CD4-positive, alpha-beta T cell treated with Interleukin-17A for 4 hours (primary cell): ENCODE data around the gene YPEL1.

Experiments
- DNase-seq: peaks from one replicate; pipeline ENCODE4 v3.0.0-alpha.2; 2020; ENCODE audit warnings: mixed read lengths

YPEL1 gene, protein sequence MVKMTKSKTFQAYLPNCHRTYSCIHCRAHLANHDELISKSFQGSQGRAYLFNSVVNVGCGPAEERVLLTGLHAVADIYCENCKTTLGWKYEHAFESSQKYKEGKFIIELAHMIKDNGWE

DNA sequence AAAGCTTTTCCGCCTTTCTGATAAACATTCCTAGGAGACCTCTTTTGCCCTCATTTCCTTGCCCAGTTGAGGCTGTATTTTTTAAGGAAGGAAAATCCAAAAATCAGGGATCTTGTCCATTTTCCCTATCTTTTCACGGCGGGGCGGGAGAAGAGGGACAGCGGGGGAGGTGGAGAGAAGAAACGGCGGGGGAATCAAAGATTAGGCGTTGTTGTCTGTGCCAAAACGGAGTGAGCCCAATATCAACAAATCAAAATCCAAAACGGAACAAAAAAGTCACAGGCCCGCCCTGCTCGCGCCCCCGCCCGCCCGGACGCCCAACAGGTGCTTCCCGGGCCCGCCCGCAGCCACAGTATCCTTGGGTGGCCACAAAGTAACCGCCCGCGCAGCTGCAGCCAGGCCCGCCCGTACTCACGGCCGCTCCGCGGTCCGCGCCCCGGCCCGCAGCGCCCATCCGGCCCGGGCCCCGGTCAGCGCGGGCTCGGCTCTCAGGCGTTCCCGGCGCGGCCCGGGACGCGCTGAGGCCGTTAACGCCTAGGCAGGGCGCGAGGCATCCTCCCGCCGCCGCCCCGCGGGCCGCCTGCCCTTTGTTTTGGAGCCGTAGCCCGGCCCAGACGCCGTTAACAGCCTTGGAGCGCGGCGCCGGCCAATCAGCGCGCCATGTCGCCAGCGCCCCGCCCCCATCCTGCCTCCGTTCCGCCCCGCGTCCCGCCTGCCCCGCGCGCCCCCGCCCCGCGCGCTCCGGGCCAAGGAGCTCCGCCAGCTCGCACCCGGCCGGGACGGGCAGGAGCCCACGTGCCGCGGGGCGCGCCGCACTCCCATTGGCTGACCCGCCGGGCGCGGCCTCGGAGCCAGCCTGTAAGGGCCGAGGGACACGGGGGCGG, at the start of gene YPEL1:
YPEL1 (minus strand) TSS at position 595 of the 884 bp plus-strand sequence. CDS start 25,050 bp downstream, outside the sequence.
- peak; percentile 96 for DNase-seq

DNA sequence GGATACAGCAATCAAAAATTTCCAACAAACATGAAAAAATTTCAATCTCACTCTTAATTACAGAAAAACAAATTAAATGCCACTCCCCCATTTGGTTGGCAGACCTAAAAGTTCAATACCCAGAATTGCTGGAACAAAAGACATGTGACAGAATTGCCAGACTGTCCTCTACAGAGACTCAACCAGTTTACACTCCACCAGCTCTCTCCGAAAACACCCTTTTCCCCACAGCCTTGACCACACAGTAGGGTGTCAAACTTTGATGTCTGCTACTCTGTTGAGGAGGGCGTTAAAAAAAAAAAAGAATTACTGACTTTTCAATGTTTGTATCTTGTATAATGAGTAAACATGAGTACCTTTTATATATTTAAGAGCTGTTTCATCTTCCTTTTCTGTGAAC, 44.7 kb upstream of the YPEL1 start:
- DNase-seq, result no peak

DNA sequence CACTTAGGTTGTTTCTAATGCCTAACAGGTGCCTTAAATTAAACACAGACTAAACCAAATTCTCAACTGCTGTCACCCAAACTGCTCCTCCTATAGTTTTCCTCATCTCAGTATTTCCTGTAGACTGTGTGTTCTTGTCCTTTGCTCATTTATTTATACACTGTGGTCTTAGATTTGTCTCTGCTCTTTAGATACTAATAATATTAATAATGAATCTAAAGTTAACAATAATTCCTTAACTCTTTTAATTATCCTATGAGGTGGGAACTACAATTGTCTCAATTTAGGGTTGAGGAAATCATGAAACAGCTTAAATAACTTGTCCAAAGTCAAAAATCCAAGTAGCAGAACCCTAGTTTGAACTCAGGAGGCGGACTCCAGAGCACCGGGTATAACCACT, 43.9 kb upstream of the YPEL1 start:
- DNase-seq, result no peak

DNA sequence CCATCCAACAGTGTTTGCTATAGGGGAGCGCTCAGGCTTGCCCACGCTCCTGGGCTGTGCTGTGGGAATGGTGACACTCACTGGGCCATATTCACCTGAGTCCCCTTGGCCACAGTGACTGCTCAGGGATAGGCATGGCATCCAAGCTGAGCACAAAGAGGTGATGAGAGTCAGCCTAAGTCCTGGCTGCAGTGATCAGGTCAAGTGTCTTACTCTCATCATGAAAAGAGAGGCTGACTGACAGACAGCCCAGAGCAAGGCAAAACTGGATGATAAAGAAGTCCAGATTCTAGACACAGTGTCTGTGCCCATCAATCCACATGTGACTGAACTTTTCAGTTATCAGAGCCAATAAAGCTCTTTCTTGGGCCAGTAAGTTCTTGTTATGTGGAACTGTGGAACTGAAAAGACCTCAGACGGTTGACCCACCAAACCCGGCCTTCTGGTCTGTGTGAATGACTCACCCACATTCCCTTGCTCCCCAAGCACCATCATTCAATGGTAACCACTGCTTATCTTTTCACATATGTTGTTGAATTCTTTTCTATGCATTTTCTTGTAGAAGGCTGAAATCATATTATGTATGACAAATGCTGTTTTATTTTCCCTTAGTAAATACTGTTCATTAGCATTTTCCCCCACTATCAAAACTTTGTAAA, 43.2 kb upstream of the YPEL1 start:
- DNase-seq, result no peak

DNA sequence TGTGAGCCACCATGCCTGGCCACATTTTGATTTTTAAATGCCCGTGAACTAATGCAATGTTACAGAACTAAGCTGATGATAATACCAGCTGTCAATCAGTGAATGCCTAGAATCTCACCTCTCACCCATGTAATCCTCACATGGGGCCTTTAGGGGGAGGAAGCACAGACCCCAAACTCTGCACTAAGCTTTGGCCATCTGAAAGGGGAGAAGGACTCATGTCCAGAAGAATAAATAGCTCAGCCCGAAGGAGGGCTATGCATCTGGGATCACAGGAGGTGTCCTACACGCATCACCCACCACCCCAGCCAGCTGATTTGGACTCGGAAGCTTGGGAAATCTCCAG, 36.0 kb upstream of the YPEL1 start:
- DNase-seq, result no peak

DNA sequence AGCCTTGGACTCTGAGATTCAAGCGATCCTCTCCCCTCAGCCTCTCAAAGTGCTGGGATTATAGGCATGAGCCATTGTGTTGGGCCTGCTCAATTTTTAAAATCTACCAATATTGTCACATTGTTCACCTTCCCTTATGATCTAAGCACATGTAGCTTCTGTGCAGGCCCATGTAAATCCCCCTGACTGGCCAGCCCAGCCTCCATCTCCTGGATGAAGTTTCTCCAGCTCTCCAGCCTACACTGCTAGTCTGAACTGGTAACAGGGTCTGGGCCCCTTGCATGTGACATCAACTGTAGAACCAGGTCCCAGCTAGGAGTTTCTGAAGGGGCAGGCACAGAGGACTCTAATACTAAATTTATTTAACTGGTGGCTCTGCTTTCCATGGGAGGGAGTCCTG, 32.8 kb upstream of the YPEL1 start:
- no peak for DNase-seq

DNA sequence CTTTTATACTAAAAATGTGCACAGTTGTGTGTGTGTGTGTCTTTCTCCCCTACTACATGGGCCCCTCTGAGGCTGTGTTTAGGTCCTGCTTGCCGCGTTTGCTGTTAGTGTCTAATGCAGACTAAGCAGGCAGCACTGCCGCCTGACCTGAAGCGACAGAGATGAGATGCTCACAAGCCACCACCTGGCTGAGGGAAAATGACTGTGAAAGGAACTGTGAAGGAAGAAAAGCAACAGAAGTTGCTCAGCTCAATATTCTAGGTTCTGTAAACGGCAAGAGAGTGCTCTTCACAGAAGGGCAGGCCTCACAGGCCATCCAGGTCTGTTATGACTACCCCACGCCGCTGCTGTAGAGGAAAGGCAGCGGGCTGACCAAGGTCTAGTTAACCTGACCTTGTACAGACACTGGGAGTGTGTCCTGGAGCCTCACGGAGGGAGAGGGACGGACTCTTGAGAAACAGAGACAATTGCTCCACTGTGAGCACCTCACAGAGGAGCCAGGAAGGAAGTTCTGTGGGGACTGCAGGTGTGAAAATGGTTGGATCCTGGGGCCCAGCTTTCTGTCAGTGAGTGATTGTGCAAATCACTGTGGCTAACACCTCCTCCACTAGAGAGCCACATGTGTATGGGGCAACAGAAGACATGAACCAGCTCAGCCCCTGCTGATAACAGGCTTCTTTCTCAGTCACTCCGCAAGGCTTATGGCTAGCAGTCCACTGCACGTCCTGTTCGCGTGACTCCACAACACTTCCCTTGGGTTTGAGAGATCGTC, 31.3 kb upstream of the YPEL1 start:
- DNase-seq, result peak; percentile 44

DNA sequence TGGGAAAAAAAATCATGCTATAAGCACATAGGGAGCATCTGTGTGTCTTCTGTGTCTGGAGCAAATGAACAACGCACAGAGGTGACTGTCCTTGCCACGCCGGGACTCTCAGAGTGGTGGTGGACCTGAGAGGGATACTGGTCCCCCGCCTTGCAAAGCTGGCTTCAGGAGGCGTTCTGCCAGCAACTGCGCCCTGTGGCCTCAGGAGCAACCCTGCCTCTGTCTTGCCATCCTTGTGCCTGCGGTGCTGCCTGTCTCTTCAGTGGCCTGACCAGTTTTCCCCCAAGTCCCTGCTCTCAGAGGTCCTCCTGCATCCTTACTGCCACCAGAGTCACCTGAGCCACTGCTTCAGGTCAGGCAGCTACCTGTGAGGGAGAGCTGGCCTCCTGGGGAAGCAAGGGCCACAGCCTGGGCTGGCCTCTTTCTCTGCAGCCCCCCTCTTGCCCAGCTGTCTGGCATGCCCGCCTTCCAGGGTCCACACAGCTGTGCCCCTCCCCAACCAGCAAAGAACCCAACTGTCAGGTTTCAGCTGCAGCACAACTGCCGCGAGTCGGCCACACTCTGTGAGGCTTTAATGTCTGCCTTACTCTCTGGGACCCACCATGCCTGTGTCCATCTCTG, 30.4 kb upstream of the YPEL1 start:
- DNase-seq, result no peak

DNA sequence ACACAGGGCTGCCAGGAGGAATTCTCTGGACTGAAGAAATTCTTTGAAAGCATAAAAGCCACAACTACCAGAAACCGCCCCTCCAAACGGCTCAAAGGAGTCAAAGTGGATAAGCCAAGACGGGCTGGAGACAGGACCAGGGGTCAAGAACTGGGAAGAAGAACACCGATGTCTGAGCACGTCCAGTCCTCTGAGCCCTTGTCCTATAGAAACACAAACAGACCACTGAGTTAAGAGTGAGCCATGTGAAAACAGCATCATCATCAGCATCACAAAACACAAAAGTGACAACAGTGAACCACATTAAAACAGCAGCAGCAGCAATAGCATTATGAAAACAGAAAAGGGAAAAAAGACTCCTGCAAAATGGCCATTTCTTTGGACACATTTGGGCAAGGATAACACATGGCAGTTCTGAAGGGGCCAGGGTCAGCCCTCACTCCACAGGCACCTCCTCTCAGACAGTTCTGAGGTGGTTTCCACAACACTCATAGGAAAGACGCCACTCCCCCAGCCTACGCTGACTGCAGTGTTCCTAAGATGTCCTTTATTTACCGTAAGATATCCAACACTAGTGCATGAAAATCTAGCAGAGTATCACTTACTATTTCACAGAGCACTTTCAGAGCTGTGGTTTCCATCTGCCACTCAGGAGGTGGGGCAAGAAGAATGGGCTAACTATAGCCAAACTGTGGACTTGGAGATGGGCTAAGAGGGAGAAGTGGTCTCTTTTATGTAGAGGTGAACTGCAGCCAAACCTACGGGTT, 28.6 kb upstream of the YPEL1 start:
- DNase-seq, result peak; percentile 10

DNA sequence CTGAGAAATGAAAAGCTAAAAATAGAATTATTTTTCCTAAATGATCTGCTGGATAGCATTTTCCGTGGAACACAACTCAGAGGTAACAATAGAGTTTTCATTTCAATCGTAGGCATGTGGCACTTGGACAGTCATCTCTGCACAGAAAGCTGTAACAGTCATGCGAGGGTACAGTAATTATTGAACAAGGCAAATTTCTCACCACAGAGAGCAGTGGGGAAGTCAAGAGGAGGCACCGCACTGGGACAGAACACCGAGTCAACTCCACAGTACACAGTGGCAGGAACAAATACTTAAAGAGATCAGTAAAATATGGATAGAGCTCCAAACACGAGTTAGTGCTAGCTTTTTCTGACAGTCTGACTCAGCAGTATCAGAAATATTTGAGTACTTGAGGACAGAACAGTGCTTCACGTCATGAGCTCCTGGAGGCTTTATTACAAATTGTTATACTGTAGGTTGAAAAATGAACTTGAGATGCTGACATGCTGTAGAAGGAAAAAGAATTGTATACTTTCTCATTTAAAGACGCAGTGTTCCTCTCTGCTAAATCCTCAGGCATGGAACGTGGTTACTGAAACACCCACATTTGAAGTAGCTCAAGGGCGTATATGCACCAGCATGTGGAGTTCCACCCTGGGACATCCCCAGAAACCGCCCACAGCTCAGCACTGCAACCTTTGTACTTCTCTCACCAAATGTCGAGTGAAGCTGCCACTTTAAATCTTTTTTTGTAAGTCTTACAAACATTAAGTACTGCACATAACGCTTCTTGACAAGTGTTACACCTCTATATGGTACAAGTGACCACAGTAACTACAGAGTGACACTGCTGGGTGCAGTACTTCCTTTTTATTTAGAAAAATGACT, 27.4 kb upstream of the YPEL1 start:
- DNase-seq, result no peak

DNA sequence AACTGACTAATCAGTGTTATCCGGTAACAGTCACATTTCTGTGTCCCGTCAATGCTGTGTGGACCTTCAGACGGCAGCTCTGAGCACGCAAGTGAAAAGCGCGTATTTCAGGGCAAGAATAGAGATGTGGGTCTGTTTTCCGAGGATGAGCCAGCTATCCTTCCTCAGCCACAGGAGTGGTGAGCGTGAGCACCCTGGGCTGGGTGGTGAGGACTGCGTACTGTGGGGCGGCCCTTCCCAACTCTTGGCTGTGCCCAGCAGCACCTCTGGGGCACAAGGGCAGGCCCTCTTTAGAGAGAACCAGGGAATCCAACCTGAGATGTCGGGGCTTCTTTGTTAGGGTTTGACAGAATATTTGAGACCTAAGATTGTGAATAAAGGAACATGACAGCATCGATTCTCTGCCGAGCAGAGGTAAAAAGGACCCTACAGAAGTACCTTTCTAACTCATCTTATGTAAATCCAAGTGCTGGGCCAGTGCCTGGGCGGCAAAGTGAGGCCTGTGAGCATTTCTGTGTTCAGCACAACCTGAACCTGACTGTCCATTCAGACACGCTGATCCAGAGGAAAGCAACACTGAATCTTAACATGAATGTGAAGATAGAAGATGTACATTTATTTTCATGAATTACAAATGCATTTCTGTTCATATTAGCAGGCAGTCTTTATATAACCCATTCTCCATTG, 26.5 kb upstream of the YPEL1 start:
- no peak for DNase-seq

DNA sequence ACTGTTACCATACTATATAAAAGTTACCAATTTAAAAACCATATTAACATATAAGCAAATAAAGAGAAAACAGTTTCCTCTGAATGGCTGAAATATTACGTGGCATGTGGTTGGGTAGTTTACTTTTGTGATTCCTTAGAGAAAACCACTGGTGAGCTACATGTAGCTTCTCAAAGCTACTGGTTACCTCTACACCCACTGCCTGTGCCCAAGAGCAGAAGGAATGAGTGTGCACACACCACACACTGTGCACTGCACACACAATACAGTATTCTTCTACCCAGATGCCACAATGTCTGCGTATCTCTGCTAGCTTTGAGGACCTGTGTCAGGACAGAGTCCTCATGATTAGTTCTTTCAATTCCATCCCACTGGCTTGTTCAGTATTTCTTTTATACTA, 25.5 kb upstream of the YPEL1 start:
- DNase-seq, result no peak

DNA sequence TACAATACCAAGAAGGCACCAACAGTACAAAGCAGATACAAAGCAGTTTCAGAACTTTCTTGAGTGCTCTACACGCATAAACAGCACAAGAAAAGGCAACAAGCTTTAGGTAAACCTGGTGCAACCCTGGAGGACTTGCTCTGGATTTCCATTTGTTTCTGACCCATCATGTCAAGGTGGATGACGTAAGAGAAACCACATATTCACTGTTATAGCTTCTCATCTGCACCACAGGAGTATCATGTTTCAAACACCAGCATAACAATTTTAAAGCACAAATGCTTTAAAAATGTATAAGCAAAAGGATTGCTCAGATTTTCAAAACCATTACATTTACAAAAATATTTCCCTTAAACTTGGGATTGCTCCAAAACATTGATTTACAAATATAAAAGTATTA, 25.0 kb upstream of the YPEL1 start:
- no peak for DNase-seq

DNA sequence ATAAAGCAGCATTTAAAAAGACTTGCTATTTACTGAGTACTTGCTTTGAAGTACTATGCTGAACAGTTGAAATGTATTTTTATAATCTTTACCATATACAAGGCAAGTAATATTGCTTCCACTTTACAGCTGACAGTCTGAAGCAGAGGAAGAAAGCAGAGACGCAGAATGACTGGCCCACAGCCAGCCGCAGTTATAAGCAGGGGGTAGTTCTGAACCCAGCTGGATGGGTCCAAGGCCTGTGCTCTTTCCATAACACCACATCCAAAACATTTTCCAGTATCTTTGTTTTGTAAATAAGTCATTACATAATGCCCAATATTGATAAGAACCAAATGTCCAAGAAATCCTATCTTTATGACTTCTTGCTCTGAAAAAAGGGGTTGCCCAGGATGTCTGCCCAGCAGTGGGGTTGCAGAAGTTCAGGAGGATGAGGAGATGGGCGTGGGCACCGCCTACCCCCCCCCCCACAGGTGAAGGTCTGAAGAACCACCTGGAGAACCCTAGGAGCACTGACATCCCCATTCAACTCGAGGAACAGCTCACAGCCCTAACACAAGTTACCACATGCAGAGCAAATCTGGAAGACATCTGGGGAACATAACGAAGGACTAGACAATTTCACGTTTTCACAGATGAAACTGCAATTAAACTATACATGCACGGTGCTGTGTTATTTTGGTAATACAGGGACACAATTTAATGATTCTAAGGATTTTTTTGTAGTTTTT, 24.2 kb upstream of the YPEL1 start:
- DNase-seq, result no peak

DNA sequence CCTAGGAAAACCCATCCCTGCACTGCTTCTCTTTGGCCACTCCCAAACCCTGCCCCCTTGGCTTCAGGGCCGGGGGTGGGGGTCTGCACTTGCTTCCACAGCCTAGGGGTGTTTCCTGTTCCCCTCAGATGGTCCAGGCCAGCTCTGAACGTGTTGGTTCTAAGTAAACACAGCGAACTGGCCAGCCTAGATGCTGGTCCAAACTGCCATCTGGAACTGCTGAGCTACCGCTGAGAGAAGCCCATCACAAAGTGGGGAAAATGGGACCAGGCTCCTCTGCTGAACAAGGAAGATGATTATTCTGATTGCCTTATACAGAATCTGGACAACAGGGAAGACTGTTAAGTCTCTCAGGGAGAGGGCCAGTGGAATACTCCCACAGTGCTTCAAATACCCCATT, 23.5 kb upstream of the YPEL1 start:
- no peak for DNase-seq

DNA sequence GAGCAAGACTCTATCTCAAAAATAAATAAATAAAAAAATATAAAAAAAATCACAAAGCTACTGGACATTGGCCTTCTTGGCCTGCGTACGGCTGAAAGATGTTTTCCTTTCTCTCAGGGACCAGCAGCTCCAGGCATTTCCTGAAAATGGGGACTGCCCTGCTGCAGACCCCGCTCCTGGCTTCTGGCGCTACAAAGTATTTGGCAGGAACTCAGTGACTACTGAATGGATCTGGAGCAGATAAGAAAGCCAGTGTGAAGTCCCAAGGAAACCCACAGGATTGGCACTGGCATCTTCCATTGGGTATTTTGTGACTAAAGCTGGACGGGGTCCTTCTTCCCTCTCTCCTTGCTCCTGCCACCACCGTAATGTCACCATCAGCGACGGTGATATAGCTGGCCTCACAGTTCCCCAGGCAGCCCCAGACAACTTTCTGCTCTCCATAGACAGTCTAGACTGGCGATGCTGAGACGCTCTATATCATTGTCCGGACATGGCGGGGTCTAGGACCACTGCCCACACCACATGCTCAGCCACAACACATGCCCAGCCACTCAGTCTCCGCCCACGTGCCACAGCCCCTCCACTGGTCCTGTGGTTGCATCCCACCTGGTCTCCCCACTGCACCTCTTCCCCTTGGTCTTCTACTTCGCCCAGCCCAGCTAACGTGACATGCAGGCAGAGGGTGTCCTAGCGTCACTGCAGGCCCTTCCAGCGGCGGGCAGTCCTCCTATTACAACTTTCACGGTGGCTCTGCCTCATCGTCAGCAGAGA, 22.7 kb upstream of the YPEL1 start:
- no peak for DNase-seq

DNA sequence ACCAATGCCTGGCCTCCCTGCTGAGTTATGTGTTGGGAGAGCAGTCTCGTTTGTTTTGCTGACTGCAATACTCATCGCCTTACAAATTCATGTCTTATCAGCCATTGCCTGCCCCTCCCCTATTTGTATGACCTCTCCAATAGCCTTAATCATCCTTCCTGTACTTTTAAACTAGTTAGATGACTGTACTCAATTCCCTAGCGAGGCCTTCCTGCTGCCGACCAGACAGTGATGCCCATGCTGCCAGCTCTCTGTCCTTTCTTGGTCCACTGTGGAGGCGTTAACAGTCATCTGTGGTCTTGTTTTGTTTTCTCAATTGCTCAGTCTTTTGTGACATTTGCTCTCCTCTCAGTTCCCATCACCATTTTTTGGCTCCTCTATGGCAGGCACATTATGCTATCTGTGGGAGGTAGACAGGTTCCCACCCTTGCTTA, 20.3 kb upstream of the YPEL1 start:
- no peak for DNase-seq

DNA sequence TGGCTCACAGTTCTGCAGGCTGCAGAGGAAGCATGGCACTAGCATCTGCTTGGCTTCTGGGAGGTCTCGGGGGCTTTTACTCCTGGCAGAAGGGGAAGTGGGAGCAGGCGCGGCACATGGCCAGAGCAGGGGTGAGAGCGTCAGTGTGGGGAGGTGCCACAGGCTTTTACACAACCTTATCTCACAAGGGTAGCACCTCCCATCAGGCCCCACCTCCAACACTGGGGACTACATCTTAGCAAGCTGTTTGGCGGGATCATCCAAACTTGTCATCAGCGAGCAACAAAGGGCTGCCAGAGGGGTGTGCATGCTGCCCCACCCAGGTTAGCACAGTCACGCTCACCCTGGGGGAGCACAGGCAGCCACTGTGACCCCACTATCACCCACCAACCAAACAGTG, 18.9 kb upstream of the YPEL1 start:
- DNase-seq, result no peak
